HG02885 (cell line): ENCODE measurements around the gene LPP.
A peak's percentile ranks its signal among the peaks of the same experiment; 100 is the strongest.

ENCODE experiments used
- ATAC-seq: cut with Tn5 transposase; IDR thresholded peaks from one replicate; pipeline ENCODE4 v1.9.1; 2021; ENCODE audit warnings: mild to moderate bottlenecking; ENCODE audit not compliant: unreplicated experiment, poor library complexity

LPP gene

GRCh38 chr3:188742755-188743550 lies 589.0 kb downstream of the LPP start:
- no peak for ATAC-seq

- ATAC-seq = no peak
These were observed 590.2 kb downstream of the LPP start for GRCh38 chr3:188744166-188744565.

DNA sequence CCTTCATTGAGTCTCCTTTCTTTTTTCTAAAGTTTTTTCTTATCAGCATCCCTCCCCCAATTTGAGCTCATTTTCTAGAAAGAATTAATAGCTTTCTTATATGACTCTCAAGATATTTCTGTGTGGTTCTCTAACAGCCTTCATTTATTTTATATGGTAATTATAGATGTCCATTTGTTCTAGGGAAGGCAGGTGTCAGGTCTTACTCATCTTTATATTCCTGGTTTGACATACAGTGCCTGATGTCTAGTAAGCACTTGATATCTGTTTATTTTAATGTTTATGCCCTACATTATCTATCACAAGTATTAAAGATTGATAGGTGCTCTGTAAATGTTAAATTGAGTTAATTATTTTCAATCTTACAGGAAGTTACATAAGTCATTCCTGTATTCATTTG lies 591.1 kb downstream of the LPP start:
- ATAC-seq = no peak

GRCh38 chr3:188746291-188746783 lies 592.4 kb downstream of the LPP start:
- ATAC-seq = no peak

DNA sequence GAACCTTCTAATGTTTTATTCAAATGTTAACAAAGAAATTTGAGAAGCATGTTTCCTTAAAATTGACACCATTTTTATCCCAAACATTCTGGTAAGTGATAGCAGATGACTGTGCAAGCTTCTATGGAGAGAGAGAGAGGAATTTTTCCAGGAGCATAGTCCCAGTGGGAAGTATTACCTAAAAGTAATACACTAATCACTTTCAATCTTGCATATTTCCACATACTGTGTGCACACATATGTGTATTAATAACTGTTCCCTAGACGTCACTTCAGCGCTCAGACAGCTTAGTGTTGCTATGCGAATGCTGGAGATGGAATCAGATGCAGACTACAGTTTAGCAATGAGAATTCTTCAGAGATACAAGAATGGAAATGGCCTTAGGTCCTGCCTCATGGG lies 593.5 kb downstream of the LPP start:
- no peak for ATAC-seq

DNA sequence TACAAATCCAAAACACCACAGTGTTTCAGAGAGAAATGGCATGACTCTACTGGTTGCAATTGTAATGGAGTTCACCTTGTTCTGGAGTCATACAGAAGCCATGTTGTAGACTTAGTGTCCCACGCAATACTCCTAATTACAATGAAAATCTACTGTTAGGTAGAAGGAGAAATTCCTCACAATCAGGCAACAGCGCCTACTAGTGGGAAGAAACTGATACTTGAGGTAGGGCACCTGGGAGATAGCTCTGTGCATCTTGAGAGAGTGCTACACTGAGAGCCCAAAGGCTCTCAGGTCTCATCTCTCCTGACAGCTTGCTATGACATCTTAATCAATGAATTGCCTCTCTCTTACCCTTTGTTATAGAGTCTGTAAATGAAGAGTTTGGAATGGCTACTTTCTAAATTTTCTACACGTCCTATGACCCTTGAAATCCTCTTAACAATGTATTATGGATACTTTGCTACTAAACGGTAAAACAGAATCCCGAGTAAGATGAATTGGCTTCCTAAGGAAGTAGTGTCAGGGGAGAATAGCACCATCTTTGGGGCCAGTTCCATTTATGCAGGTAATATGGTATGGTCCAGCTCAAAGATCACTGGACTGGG lies 595.2 kb downstream of the LPP start:
- ATAC-seq = peak; percentile 44

GRCh38 chr3:188749830-188750229 lies 595.9 kb downstream of the LPP start:
- ATAC-seq = no peak

- no peak for ATAC-seq
These were observed 596.7 kb downstream of the LPP start for GRCh38 chr3:188750617-188751016.

DNA sequence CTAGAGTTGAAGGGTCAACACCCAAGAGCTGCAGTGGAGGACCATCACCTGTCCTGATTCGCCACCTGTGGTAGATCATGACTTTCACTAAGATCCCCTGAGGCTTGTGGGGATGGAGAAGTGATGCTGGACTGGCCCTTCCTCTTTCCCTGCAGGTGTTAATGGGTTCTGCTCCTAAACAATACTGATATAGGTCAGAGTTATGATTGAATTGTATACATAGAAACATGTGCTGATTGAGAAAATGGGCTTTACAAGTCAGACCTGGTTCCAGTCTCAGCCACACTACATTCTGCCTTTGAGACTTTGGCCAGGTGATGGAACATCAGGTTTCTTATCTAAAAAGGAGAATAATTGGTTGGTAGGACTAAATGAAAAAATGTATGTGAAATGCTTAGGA lies 598.9 kb downstream of the LPP start:
- ATAC-seq = peak; percentile 27

GRCh38 chr3:188754267-188754666 lies 600.3 kb downstream of the LPP start:
- ATAC-seq = peak; percentile 63

DNA sequence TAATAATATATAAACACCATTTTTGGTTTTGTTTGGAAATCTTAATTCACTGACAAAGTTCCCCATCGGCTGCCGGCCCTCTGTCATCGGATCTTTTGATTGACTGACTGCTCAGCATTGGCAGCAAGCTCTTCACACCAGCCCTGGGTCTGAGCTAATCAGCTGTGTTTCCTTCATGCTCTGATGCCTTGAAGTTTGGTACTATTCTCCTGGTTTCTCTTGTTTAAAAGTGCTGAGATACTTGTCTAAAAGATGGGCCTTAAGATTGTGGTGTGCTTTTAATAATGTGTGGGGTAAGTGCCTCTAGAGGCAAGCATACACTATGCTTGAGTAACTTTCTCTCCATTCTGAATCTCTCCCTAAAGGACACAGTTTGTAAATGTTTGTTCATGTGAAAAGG lies 602.3 kb downstream of the LPP start:
- ATAC-seq = no peak

DNA sequence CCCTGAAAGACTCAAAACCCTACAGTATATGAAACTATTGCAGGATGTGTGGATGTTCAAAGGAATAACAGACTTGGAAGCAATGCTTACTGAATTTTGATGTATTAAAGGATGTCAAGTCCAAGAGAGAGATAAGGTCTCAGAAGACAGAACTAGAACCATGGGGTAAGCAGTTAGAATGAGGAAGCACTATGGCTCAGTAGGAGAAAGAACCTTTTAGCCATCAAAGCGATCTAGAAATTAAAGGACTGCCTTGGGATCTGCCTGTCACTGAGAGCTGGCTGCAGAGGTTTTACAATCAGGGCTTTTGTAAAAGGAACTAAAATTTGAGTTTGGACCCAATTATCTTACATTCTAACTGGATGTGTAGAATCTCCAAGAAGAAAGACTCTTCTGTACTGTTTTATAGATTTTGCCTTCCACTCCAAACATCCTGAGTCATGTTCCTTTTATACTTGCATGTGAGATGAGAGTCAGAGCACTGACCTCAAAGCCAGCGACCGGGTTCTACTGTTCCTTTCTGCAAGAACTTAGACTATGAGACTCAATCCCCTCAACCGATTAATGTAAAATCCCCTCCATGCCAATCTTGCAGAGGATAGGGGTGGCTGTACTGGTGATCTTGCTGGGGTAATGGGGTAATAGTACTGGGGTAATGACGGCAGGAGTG lies 605.5 kb downstream of the LPP start:
- no peak for ATAC-seq

- ATAC-seq = no peak
These were observed 606.5 kb downstream of the LPP start for GRCh38 chr3:188760408-188760807.

- ATAC-seq = no peak
These were observed 607.5 kb downstream of the LPP start for GRCh38 chr3:188761439-188761838.

DNA sequence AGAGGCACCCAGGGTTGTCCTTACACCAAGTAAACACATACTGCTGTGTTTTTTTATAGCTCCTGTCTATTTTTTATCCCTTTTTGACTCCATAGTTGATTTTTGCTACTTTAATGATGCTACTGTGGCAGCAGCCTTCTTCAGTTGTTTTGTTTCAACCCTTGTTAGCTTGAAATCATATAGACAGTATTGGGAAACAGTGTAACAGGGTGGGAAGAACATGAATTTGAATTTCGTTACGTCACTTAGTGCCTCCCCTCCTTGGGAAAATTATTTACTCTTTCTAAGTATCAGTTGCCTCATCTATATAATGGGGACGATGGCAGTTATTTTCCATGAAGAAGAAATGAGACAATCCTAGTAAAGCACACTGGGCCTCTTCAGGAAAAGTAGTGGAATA lies 608.0 kb downstream of the LPP start:
- ATAC-seq = no peak

DNA sequence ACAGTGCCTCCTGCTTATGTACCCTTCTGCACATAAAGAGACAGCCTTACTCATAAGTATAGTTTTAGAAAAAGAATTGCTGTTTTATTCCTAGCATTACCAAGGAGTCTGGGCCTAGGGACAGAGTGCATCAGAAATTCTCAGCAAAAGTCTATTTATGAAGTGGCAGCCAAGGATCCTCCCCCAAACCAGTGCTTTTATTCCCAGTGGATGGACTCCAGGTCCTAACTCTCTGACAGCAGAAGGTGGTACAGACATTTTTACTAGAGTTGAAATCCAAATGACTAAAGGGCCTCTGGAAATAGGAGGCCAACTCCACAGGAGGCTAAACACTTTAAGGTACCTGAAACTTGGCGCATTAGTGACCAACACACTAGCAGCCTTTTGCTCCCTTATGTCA lies 610.7 kb downstream of the LPP start:
- no peak for ATAC-seq

DNA sequence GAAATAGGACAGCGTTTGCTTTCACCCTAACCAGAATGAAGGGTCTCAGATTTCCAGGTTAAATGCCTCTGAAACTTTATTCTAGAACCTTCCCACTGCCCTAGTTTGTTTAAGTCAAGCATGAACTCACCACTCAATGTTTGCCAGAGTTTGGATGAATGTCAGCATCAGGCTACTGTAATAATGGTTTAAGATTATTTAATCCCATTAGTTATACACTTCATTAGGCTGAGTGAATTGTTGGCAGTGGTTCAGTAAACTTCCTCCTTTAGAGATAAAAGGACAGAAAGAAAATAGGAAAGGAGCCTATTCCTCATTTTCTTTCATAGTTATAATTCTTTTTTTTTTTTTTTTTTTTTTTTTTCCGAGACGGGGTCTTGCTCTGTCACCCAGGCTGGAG lies 615.9 kb downstream of the LPP start:
- ATAC-seq = no peak

GRCh38 chr3:188772886-188773285 lies 618.9 kb downstream of the LPP start:
- no peak for ATAC-seq

DNA sequence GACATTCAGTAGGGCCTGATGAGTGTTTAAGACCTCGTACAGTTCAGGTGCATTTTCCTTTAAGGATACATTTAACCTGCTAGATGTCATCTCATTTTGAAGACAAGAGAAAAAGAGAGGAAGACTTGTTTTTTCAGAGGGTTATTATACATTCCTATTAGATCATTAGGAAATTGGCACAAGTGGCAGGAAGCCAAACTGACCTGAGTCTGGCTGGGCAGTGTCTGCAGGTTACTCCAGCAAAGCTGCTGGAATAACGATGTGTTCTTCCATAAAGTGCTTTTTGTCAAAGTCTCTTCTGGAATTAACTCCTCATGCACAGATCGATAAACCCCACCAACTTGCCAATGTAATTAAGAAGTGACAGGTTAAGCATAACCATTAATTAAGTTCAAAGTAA lies 621.5 kb downstream of the LPP start:
- ATAC-seq = no peak

DNA sequence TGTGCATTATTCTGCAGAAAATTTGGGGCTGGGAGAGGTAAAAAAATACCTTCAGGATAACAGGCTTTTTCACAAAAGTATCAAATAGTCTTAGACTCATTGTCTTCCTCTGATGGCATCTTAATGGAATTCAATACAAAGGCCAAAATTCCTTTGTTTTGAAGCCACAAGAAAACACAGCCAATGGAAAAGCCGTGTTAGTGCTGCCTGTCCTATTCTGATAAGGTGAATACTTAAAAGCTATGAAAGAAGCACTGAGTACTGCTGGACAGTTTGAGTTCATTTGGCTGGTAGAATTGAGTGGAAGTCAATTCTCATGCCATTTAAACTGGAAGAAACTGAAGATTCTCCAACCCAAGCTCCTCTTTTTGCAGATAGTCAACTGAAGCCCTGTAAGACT lies 622.5 kb downstream of the LPP start:
- ATAC-seq = no peak

GRCh38 chr3:188778091-188778852 lies 624.3 kb downstream of the LPP start:
- no peak for ATAC-seq
